ENCODE measurements around the gene SHLD1.

The SHLD1 gene

GRCh38 chr20:5880326-5880725 is 130.1 kb downstream of the SHLD1 start:
- no peaks in the 10 kb centered on the region for H3K9me3 ChIP-seq (ENCODE audit: control insufficient read depth, low read length)
- no peak overlapping the region for H3K4me3 ChIP-seq (ENCODE audit: low read length)
- H3K4me1 ChIP-seq (ENCODE audit: control insufficient read depth, insufficient read depth, low read length): no peaks in the 10 kb centered on the region
- no peak overlapping the region for H3K9ac ChIP-seq (ENCODE audit: low read length)
- no peaks in the 10 kb centered on the region for H3K36me3 ChIP-seq (ENCODE audit: control insufficient read depth, insufficient read depth, low read length)
- no peaks in the 10 kb centered on the region for H3K27me3 ChIP-seq (ENCODE audit: control insufficient read depth, insufficient read depth, low read length)

- Histone ChIP-seq H3K4me1 (ENCODE audit: control insufficient read depth, insufficient read depth, low read length) (no peaks in the 10 kb centered on the region), H3K9ac (ENCODE audit: low read length) (no peak overlapping the region), H3K36me3 (ENCODE audit: control insufficient read depth, insufficient read depth, low read length) (no peaks in the 10 kb centered on the region), H3K27me3 (ENCODE audit: control insufficient read depth, insufficient read depth, low read length) (no peaks in the 10 kb centered on the region), H3K4me3 (ENCODE audit: low read length) (no peak overlapping the region), H3K9me3 (ENCODE audit: control insufficient read depth, low read length) (no peaks in the 10 kb centered on the region)
These were observed 131.5 kb downstream of the SHLD1 start for GRCh38 chr20:5881703-5882102.

- Histone ChIP-seq H3K4me3 (ENCODE audit: low read length) (no peak overlapping the region), H3K36me3 (ENCODE audit: control insufficient read depth, insufficient read depth, low read length) (no peaks in the 10 kb centered on the region), H3K9ac (ENCODE audit: low read length) (no peak overlapping the region), H3K9me3 (ENCODE audit: control insufficient read depth, low read length) (no peaks in the 10 kb centered on the region), H3K27me3 (ENCODE audit: control insufficient read depth, insufficient read depth, low read length) (no peaks in the 10 kb centered on the region), H3K4me1 (ENCODE audit: control insufficient read depth, insufficient read depth, low read length) (no peaks in the 10 kb centered on the region)
These were observed 132.0 kb downstream of the SHLD1 start for GRCh38 chr20:5882166-5882565.

GRCh38 chr20:5884465-5885335 is 134.5 kb downstream of the SHLD1 start:
- Histone ChIP-seq H3K36me3 (ENCODE audit: control insufficient read depth, insufficient read depth, low read length) (no peaks in the 10 kb centered on the region), H3K27me3 (ENCODE audit: control insufficient read depth, insufficient read depth, low read length) (no peaks in the 10 kb centered on the region), H3K9ac (ENCODE audit: low read length) (no peak overlapping the region), H3K4me1 (ENCODE audit: control insufficient read depth, insufficient read depth, low read length) (no peaks in the 10 kb centered on the region), H3K9me3 (ENCODE audit: control insufficient read depth, low read length) (no peaks in the 10 kb centered on the region), H3K4me3 (ENCODE audit: low read length) (no peak overlapping the region)

GRCh38 chr20:5885866-5886265 is 135.7 kb downstream of the SHLD1 start:
- no peak overlapping the region for H3K9ac ChIP-seq (ENCODE audit: low read length)
- H3K4me3 ChIP-seq (ENCODE audit: low read length): no peak overlapping the region
- H3K9me3 ChIP-seq (ENCODE audit: control insufficient read depth, low read length): no peaks in the 10 kb centered on the region
- H3K27me3 ChIP-seq (ENCODE audit: control insufficient read depth, insufficient read depth, low read length): no peaks in the 10 kb centered on the region
- no peaks in the 10 kb centered on the region for H3K4me1 ChIP-seq (ENCODE audit: control insufficient read depth, insufficient read depth, low read length)
- no peaks in the 10 kb centered on the region for H3K36me3 ChIP-seq (ENCODE audit: control insufficient read depth, insufficient read depth, low read length)

GRCh38 chr20:5886788-5887187 is 136.6 kb downstream of the SHLD1 start:
- Histone ChIP-seq H3K9ac (ENCODE audit: low read length) (no peak overlapping the region), H3K4me1 (ENCODE audit: control insufficient read depth, insufficient read depth, low read length) (no peaks in the 10 kb centered on the region)

GRCh38 chr20:5887386-5887785 is 137.2 kb downstream of the SHLD1 start:
- no peak overlapping the region for H3K4me3 ChIP-seq (ENCODE audit: low read length)

More at GRCh38 chr20:5886788-5887187, 136.6 kb downstream of the SHLD1 start:
- H3K9me3 ChIP-seq (ENCODE audit: control insufficient read depth, low read length): no peaks in the 10 kb centered on the region
- H3K36me3 ChIP-seq (ENCODE audit: control insufficient read depth, insufficient read depth, low read length): no peaks in the 10 kb centered on the region
- H3K27me3 ChIP-seq (ENCODE audit: control insufficient read depth, insufficient read depth, low read length): no peaks in the 10 kb centered on the region
- no peak overlapping the region for H3K4me3 ChIP-seq (ENCODE audit: low read length)

GRCh38 chr20:5888041-5888440 is 137.8 kb downstream of the SHLD1 start:
- H3K27me3 ChIP-seq (ENCODE audit: control insufficient read depth, insufficient read depth, low read length): no peaks in the 10 kb centered on the region
- no peaks in the 10 kb centered on the region for H3K4me1 ChIP-seq (ENCODE audit: control insufficient read depth, insufficient read depth, low read length)
- no peak overlapping the region for H3K9ac ChIP-seq (ENCODE audit: low read length)
- no peak overlapping the region for H3K4me3 ChIP-seq (ENCODE audit: low read length)
- H3K9me3 ChIP-seq (ENCODE audit: control insufficient read depth, low read length): no peaks in the 10 kb centered on the region
- no peaks in the 10 kb centered on the region for H3K36me3 ChIP-seq (ENCODE audit: control insufficient read depth, insufficient read depth, low read length)

More at GRCh38 chr20:5887386-5887785, 137.2 kb downstream of the SHLD1 start:
- H3K4me1 ChIP-seq (ENCODE audit: control insufficient read depth, insufficient read depth, low read length): no peaks in the 10 kb centered on the region
- no peaks in the 10 kb centered on the region for H3K9me3 ChIP-seq (ENCODE audit: control insufficient read depth, low read length)
- H3K9ac ChIP-seq (ENCODE audit: low read length): no peak overlapping the region
- no peaks in the 10 kb centered on the region for H3K27me3 ChIP-seq (ENCODE audit: control insufficient read depth, insufficient read depth, low read length)
- no peaks in the 10 kb centered on the region for H3K36me3 ChIP-seq (ENCODE audit: control insufficient read depth, insufficient read depth, low read length)

- Histone ChIP-seq H3K27me3 (ENCODE audit: control insufficient read depth, insufficient read depth, low read length) (no peaks in the 10 kb centered on the region), H3K4me1 (ENCODE audit: control insufficient read depth, insufficient read depth, low read length) (no peaks in the 10 kb centered on the region), H3K9ac (ENCODE audit: low read length) (no peak overlapping the region), H3K36me3 (ENCODE audit: control insufficient read depth, insufficient read depth, low read length) (no peaks in the 10 kb centered on the region), H3K4me3 (ENCODE audit: low read length) (no peak overlapping the region), H3K9me3 (ENCODE audit: control insufficient read depth, low read length) (no peaks in the 10 kb centered on the region)
These were observed 140.7 kb downstream of the SHLD1 start for GRCh38 chr20:5890773-5891441.

GRCh38 chr20:5893052-5893451 is 142.9 kb downstream of the SHLD1 start:
- no peaks in the 10 kb centered on the region for H3K36me3 ChIP-seq (ENCODE audit: control insufficient read depth, insufficient read depth, low read length)
- no peaks in the 10 kb centered on the region for H3K4me1 ChIP-seq (ENCODE audit: control insufficient read depth, insufficient read depth, low read length)
- no peaks in the 10 kb centered on the region for H3K27me3 ChIP-seq (ENCODE audit: control insufficient read depth, insufficient read depth, low read length)
- H3K9me3 ChIP-seq (ENCODE audit: control insufficient read depth, low read length): no peaks in the 10 kb centered on the region
- no peak overlapping the region for H3K9ac ChIP-seq (ENCODE audit: low read length)
- no peak overlapping the region for H3K4me3 ChIP-seq (ENCODE audit: low read length)

- no peaks in the 10 kb centered on the region for H3K36me3 ChIP-seq (ENCODE audit: control insufficient read depth, insufficient read depth, low read length)
- no peak overlapping the region for H3K4me3 ChIP-seq (ENCODE audit: low read length)
- no peak overlapping the region for H3K9ac ChIP-seq (ENCODE audit: low read length)
- H3K9me3 ChIP-seq (ENCODE audit: control insufficient read depth, low read length): no peaks in the 10 kb centered on the region
- no peaks in the 10 kb centered on the region for H3K4me1 ChIP-seq (ENCODE audit: control insufficient read depth, insufficient read depth, low read length)
- H3K27me3 ChIP-seq (ENCODE audit: control insufficient read depth, insufficient read depth, low read length): no peaks in the 10 kb centered on the region
These were observed 143.4 kb downstream of the SHLD1 start for GRCh38 chr20:5893621-5894020.

GRCh38 chr20:5895626-5896025 is 145.4 kb downstream of the SHLD1 start:
- H3K4me3 ChIP-seq (ENCODE audit: low read length): no peak overlapping the region
- H3K9ac ChIP-seq (ENCODE audit: low read length): no peak overlapping the region
- H3K27me3 ChIP-seq (ENCODE audit: control insufficient read depth, insufficient read depth, low read length): no peaks in the 10 kb centered on the region
- H3K36me3 ChIP-seq (ENCODE audit: control insufficient read depth, insufficient read depth, low read length): no peaks in the 10 kb centered on the region
- no peaks in the 10 kb centered on the region for H3K9me3 ChIP-seq (ENCODE audit: control insufficient read depth, low read length)
- H3K4me1 ChIP-seq (ENCODE audit: control insufficient read depth, insufficient read depth, low read length): no peaks in the 10 kb centered on the region

All from mucosa of stomach (tissue), 1 donor.